Epithelial cell of umbilical artery (primary cell): ENCODE data around the gene ZNHIT2. TPM values are rescaled to one million over a fixed set of nuclear protein-coding genes. Genes with fewer than 3 reads are reported as not detected.

Experiments
- total RNA-seq: library from RNA; depleted of rRNA; stranded (reverse); fragments of >200 nt; gene quantifications from 2 replicates; pipeline ENCODE4 v1.2.3, GENCODE V29; 2014

ZNHIT2 gene
- total RNA-seq: 9.0 and 10.1 TPM in 2 replicates

GRCh38 chr11:65117206-65118096 lies at the start of gene ZNHIT2:
Gene ZNHIT2, minus strand, starts transcription at chr11:65117701. Its CDS starts 48 bp downstream, at chr11:65117653.

GRCh38 chr11:65134240-65134951 lies 16.9 kb upstream of the ZNHIT2 start, which contains the start of gene SYVN1:
Gene SYVN1, minus strand, starts transcription at chr11:65134519. Its CDS starts 918 bp downstream, at chr11:65133601.

GRCh38 chr11:65121865-65122696 lies 4.6 kb upstream of the ZNHIT2 start, which contains the start of the genes FAU and MRPL49:
Gene FAU, minus strand, starts transcription at chr11:65122134. Its CDS starts 321 bp downstream, at chr11:65121813.
Gene MRPL49, plus strand, starts transcription at chr11:65122321. Its CDS starts 26 bp downstream, at chr11:65122347.

GRCh38 chr11:65111744-65112545 lies 5.6 kb downstream of the ZNHIT2 start, which contains the start of gene TM7SF2:
Gene TM7SF2, plus strand, starts transcription at chr11:65111872. Its CDS starts 144 bp downstream, at chr11:65112016.

DNA sequence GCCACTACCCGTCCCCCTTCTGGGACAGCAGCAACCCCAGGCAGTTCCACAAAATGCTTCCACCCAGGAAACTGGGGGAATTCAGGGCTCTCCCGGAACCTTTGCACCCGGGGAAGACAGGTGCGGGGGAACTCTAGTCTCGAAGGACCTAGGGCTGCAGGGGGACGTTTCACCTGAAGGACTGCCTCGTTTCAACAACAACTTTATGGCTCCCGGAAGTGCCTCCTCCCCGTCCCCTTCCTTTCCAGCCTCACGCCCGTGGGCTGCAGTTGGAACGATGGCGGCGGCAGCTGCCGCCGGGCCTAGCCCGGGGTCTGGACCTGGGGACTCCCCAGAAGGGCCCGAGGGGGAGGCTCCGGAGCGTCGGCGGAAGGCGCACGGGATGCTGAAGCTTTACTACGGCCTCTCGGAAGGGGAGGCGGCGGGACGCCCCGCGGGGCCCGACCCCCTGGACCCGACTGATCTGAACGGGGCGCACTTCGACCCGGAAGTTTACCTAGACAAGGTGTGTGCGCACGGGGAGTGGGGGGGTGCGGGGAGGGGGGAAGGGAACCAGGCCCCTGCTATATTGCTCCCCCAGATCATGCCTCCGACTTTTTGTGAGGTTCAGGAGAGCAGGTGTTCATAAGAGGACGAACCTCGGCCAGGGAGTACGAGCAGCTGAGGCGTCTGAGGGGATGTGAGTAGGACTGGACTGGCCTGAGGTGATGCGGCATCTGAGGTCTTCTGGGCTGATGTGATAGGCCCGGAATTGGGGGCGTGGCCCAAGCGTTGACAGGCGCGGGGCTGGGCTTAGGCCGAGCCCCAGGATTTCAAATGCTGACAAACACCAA lies 21.3 kb downstream of the ZNHIT2 start, which contains the start of gene VPS51:
TSS of gene VPS51 (plus strand) at position 241 of the 833 bp plus-strand sequence. CDS start at position 278, 37 bp downstream.

GRCh38 chr11:65083834-65084597 lies 33.5 kb downstream of the ZNHIT2 start, which contains the start of the genes CDCA5 and ZFPL1:
Gene CDCA5, minus strand, starts transcription at chr11:65084040. Its CDS starts 62 bp downstream, at chr11:65083978.
Gene ZFPL1, plus strand, starts transcription at chr11:65084222. Its CDS starts 477 bp downstream, at chr11:65084699.

Other genes with a start within 250 kb of the ZNHIT2 start
- 62.9 and 73.1 TPM in 2 replicates for gene EHD1, start 239.1 kb downstream of the ZNHIT2 start, total RNA-seq
- 7.5 and 11.7 TPM in 2 replicates for gene ATG2A, start 200.5 kb downstream of the ZNHIT2 start, total RNA-seq
- gene PPP2R5B, start 193.0 kb downstream of the ZNHIT2 start, total RNA-seq: 7.8 and 7.9 TPM in 2 replicates
- gene GPHA2, start 181.8 kb downstream of the ZNHIT2 start, total RNA-seq: not detected in 2 replicates
- gene MAJIN, start 145.6 kb downstream of the ZNHIT2 start, total RNA-seq: not detected in 2 replicates
- gene BATF2, start 120.7 kb downstream of the ZNHIT2 start, total RNA-seq: 0.65 and 12.3 TPM in 2 replicates
- 113 and 137 TPM in 2 replicates for gene ARL2, start 103.5 kb downstream of the ZNHIT2 start, total RNA-seq
- gene SNX15, start 90.3 kb downstream of the ZNHIT2 start, total RNA-seq: 8.1 and 8.5 TPM in 2 replicates
- gene SAC3D1, start 76.5 kb downstream of the ZNHIT2 start, total RNA-seq: 9.4 and 13.7 TPM in 2 replicates
- gene NAALADL1, start 59.1 kb downstream of the ZNHIT2 start, total RNA-seq: 5.5 and 9.7 TPM in 2 replicates
- 7.1 and 11.4 TPM in 2 replicates for gene CDCA5, start 33.7 kb downstream of the ZNHIT2 start, total RNA-seq
- 33.5 and 34.7 TPM in 2 replicates for gene ZFPL1, start 33.5 kb downstream of the ZNHIT2 start, total RNA-seq
- 182 and 195 TPM in 2 replicates for gene VPS51, start 21.5 kb downstream of the ZNHIT2 start, total RNA-seq
- 15.6 and 24.9 TPM in 2 replicates for gene TM7SF2, start 5.8 kb downstream of the ZNHIT2 start, total RNA-seq
- 318 and 429 TPM in 2 replicates for gene FAU, start 4.4 kb upstream of the ZNHIT2 start, total RNA-seq
- gene MRPL49, start 4.6 kb upstream of the ZNHIT2 start, total RNA-seq: 27.6 and 32.4 TPM in 2 replicates
- 10.7 and 12.0 TPM in 2 replicates for gene SYVN1, start 16.8 kb upstream of the ZNHIT2 start, total RNA-seq
- gene SPDYC, start 52.5 kb upstream of the ZNHIT2 start, total RNA-seq: not detected in 2 replicates
- gene CAPN1, start 64.2 kb upstream of the ZNHIT2 start, total RNA-seq: 63.3 and 157 TPM in 2 replicates
- gene POLA2, start 144.3 kb upstream of the ZNHIT2 start, total RNA-seq: 7.6 and 7.8 TPM in 2 replicates
- gene CDC42EP2, start 197.2 kb upstream of the ZNHIT2 start, total RNA-seq: 14.7 and 20.8 TPM in 2 replicates
- 26.7 and 31.5 TPM in 2 replicates for gene DPF2, start 216.2 kb upstream of the ZNHIT2 start, total RNA-seq
- gene TIGD3, start 237.1 kb upstream of the ZNHIT2 start, total RNA-seq: 0.32 TPM in 1 of 2 replicates, not detected in the other